Vagina (tissue), 2 donors: ENCODE results near the gene AP2A1.

Experiments
- CTCF ChIP-seq, 3 experiments: fragments of 450-650 bp in 2 of 3; fragments of 200-600 bp in 1 of 3; sonication (generic) in 1 of 3; IDR thresholded peaks; one replicate each; pipeline ENCODE4 v1.5.1; 2017 to 2019; ENCODE audit warnings: antibody characterized with exemption in 3 of 3, mild to moderate bottlenecking in 2 of 3, moderate library complexity in 2 of 3
- POLR2A ChIP-seq, 2 donors: fragments of 450-650 bp; IDR thresholded peaks; one replicate each; pipeline ENCODE4 v1.6.1; 2017; ENCODE audit warnings: antibody characterized with exemption in 2 of 2, mild to moderate bottlenecking in 2 of 2, moderate library complexity in 2 of 2

- TF ChIP-seq CTCF (IDR thresholded peaks at IDR 0.05) (no peak), POLR2A (IDR thresholded peaks at IDR 0.05) (no peak)
Measured at GRCh38 chr19:49820125-49820524, 53.3 kb downstream of the AP2A1 start.
